ENCODE results near the gene BCDIN3D.
A peak's percentile ranks its signal among the peaks of the same experiment; 100 is the strongest.
"Not testable (repeated sequence)": the region's sequence is repeated elsewhere in the genome, so short reads cannot be mapped to it uniquely, and the experiment has no call there.

Gene BCDIN3D

DNA sequence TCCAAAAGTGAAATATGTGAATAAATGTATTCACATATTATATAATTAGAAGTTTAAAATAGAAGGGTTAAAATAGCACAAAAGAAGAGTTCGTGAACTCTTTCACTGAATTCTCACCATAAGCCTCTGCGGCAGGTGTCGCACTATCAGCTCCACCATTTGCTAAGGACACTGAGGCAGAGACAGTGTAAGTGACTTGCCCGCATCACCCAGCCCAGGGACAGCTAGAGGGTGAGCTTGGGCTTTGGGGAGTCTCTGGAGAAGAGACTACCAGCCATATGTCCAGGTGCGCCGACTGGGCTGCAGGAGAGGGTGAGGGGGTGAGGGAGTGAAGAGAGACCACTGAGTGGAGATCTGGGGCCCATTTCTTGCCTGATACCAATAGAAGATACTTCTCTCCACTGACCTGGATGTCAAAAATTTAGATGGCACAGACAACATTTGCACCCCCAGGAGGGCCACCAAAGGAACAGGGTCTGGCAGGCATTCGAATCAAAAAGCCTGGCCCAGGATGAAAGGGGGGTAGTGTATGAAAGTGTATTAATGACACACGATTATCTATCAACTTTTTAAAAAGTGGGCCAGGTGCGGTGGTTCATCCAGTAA lies 32.3 kb upstream of the BCDIN3D start:
- DNase-seq = no peak

DNA sequence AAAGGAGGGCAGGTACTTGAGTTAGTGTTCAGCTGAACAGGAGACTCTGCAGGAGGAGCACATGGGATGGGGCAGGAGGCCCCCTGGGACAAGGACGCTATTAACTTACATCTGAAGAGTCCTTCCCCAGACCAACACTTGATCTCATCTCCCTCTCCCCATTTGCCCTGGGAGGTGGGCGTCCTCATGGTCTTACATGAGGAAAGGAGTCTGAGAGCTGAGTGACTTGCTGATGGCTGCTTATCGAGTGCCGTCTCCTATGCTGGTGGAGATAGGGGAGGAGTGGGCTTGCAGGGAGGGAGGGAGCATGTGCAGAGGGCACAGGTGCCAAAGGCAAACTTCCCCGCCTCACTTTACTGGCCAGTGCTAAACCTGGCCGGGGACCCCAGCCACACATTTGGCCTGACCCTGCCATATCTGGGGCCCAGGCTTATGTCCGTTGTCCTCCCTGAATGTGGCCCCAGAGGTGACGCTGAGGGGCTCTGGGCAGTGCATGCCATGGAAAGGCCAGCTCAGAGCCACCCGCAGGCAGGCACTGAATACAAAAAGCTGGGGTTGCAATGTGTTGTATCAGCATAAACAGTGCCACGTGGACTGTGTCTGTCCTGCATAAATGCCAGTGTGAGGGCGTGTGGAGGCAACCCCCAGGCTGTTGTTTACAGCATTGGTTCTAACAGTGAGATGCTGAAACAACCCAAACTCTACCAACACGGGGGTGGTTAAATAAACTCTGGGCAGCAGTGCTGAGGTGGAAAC lies 31.4 kb upstream of the BCDIN3D start:
- no peak for DNase-seq

DNA sequence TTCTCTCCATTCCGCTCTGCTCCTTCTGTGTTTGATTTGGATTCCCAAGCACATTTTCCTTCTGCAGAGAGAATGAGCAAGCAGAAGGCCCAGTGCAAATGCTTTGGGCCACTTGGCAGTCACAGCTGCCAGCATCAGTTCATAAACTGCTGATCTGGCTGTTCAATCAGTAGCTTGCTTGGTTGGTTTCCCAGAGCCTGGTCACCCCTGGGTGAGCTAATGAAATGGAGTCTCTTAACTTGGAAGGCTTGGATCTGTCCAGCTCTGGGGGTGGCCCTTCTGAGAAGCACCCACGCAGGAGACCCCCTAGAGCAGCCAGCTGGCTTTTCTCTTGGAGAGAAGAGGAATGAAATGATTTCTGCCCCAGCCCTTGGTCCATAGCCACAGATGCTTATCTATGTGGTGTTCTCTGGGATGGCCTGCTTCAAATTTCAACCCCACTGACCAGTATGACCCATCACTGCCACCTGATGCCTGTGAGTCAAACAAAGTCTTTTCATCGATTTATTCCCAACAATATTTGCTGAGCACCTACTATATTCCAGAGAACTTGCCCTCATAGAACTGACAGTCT lies 30.5 kb upstream of the BCDIN3D start:
- DNase-seq = no peak

DNA sequence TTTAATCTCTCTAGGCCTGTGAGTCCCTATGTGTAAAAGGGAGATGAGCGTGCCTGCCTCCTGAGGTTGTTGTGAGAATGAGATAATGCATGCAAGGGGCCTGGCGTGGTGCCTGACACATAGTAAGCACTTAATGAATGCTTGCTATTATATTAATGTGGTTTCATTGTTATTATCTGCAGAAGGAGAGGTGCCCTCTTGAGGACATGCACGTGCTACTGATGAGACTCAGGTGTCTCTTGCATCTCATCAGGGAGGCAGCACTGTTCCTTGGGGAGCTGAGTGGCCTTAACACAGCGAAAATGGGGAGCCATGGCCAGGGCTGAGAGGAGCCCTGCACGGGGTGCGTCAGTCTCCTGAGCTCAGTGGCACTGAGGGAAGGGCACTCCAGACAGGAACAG lies 29.9 kb upstream of the BCDIN3D start:
- DNase-seq = no peak

DNA sequence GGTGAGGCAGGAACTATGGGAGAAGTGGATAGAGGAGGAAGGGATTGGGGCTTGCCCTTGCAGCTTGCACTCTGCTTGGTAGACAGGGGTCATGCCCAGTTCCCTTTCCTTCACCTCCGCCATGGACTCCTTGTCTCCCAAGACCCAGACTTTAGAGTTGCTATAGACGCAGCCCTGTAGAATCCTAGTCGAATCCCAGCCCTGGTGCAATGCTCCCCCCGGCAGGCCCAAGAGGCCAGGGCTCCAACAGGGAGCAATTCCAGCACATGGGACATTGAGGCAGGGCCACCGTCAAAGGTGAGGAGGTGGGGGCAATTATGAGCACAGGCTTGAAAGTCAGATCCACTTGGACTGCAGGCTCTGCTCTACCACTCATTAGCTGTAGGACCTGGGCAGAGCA lies 29.5 kb upstream of the BCDIN3D start:
- DNase-seq = no peak

DNA sequence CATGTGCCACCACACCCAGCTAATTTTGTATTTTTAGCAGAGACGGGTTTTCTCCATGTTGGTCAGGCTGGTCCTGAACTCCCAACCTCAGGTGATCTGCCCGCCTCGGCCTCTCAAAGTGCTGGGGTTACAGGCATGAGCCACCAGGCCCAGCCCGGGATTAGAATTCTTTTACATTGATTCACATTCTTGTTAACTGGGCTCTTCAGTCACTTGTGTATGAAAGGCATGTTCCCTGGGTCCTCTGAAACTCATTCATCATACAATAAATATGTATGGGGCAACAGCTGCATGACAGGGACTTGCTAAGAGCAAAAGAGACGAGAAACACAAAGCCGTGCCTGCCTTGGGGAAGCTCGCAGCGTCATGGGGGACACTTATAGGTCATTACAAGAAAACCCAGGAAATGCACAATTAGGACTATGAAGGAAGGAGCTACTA lies 28.9 kb upstream of the BCDIN3D start:
- DNase-seq = not testable (repeated sequence)

DNA sequence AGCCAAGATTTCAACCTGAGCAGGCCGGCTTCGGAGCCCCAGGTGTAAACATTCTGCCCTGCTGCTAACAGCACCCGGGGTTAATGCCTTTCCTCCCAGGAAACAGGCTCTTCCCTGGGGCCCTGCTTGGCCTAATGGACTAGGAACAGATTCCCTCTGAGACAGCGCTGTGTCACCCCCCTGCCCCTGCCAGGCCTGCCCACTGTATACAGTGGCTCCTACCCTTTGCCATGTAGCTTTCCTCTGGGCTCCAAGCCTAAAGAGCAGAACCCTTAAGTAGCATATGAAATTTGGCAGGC lies 28.3 kb upstream of the BCDIN3D start:
- DNase-seq = no peak

DNA sequence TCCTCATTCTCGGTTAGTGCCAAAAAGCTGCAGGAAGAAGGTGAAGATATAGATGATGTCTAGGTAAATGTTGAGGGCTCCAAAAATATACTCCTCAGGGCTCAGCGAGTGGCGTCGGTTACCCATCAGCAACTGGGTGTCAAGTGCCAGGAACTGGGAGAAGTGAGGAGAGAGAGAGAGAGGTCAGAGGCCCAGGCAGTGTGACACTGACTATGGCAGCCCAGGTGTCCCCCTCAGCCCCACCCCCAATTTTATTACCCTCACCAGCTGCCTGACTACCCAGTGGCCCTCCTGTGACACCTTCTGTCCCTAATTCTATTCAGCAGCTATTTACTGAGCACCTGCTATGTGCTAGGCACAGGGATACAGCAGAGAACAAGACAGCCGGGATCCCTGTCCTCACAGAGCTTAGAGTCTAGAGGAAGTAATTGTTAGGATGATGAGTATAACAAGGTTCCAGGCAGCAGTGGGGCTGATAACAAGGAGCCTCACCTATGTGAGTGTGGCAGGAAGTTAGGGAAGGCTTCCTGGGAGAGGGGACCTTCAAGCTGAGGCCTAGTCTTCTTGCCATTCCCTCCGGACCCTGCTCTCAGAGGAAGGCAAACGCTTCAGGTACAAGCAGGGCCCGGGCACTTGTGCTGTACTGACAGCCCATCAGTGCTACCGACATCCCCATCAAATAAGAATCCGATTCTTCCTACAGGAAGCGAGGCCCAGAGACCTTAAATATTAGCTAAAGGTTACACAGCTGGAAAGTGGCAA lies 27.8 kb upstream of the BCDIN3D start:
- DNase-seq = no peak

DNA sequence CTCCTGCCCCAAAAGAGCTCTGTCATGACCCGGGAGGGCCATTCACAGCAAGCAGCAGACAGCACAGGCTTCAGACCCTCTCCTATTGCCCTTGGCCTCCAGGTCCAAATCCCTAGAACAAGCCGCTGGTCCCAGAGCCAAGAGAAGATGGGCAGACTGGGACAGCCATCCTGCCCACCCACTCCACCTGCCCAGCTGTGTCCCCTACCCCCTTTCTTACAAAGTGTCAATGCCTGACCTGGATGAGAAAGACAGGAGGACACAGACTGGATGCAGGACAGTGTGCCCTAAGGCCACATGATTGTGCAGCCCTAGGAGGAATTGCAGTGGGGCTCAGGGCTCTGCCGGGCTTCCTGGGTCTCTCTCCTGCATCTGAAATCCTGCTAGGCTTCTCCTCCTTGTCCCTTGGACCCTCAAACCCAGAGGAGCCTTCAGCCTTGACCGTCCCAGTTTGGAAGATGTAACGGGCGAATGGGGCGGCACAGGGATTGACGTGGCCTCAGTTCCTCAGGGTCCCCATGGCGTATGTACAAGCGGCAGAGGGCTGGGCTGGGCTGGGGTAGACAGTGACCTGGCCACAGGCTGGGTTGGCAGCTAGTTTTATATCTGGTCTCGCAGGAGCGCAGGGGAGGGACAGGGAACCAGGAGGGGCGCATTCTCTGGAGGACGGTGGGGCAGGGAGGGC lies 27.1 kb upstream of the BCDIN3D start:
- no peak for DNase-seq

DNA sequence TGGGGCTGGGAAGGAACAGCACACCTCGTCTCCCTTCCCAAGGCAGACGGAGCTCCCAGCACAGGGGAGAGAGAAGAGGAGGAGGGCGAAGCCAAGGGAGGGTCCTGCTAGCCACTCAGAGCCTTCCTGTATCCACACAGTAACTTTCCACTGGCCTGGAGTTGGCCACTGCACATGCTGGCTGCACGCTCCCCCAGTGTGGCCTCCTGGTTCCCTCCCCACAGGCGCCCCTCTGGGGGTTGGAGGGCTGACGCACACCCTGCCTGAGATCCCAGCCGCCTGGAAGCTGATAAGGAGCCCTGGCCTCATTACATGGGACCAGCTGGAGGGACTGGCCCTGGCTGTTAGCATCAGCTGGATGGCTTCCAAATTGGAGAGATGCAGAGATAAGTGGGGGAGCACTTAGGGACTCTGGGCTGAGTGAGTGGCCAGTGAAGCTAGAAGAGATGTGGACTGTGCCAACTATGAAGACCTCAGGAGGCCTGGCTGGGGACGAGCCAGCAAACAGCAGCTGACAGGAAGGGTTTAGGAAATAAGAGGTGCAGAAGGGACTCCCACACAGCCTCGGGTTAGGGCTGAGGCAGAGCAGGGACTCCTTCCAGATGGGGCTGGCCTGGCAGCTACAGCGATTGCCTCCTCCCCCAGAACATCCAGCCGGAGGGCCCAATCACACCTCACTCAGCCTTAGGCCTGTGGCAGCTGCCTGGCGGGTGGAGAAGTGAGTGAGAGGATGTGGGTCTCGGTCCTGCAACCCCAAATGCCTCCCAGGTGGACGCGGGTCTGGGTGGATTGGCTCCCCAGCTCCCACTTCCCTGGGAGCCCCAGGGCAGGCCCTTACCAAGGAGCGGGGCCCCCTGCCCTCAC lies 26.3 kb upstream of the BCDIN3D start:
- DNase-seq = peak; percentile 18 to 31

DNA sequence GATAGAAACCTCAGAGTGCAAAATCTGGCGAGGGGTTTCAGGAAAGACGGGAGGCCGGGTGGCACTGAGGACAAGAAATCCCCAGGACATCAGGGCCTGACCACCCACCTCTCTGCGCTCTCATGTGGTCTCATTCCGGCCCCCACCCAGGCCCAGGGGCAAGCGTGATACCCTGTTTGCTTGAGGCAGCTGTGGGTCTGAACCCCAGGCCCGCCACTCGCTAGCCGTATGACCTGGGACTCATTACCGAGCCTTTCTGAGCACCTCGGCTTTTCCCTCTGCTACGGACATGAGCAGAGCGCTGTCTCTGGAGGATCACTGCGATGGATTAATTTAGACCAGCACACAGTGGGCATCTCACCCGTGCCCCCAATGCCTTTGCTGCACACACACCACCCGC lies 25.5 kb upstream of the BCDIN3D start:
- no peak for DNase-seq

DNA sequence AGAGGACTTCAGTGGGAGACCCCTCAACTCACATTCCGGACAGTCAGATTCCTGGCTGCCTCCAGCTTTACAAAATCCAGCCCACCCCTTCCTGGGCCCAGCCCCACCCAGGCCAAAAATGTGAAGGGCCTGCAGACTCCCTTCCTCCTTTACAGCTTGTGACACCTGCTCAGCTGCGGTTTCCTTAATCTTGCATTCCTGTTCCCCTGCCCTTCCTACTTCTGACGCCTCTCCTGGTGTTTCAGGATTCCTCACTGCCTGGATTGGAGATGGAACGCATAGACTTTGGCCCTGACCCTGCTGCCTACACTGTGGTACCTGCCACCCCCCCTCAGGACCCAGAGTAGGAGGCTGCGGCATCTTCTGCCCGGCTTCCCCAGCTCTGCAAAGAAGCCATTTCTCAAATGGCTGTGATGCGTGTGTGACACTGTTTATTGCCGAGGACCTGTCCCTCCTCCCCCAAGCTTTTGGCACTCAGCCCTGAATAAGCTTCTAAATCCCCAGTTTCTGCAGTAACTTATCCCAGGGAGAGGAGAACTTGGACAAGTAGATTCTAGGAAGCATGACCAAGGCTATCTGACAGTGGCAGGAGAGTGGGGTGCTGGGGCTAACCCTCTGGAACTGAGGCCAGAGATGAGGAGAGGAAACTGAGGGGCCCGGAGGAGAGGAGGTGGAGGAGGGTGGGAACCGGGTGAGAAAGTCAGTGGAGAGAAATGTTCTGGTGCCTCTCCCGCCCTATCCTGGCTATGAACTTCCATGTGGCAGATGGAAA lies 24.9 kb upstream of the BCDIN3D start:
- no peak for DNase-seq

DNA sequence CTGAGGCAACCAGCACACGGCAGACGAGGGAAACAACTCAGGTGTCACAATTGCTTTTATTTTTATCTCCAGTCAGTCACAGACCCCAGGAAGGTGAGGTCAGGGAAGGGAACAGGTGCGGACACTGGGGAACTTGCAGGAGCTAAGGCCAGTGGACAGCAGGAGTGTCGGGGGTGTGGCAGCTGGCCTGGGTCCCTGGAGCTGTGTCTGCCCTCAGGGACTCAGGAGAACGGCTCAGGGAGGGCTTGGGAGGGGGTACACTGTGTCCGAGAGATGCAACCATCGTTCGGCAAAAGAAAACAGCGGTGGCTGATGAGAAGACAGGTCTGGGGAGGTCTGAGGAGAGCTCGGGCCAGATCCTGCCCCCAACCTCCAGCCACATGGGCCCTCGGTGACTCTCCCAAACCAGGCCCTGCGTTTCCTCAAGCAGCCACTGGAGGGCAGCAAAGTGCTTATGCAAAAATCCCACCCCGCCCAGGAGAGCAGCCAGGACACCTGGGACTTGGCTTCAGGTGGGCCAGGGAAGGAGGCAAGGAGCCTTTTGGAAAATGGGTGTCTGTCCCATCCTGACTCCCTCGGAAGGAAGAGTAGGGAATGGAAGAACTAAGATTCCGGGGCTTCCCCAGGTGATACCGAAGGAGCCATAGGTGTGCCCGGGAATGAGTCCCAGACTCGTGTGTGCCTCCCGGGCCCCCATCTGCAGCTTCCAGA lies 24.1 kb upstream of the BCDIN3D start:
- peak in 1 of 2 experiments; percentile 57 for DNase-seq

DNA sequence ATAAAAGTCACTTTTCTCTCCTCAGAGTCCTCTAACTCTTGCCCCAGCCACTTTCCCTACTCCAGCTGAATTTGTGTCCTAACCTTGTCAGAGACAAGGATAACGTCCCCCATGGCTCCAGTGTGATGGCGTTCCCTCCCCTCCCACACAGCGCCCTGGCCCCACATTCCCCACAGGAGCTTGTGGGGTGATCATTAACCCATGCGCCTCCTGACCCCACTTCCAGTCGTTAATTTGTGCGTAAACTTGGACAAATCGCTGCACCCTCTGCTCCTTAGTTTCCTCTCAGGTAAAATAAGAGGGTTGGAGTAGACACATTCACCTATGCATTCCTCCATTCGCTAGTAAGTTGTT lies 22.9 kb upstream of the BCDIN3D start:
- no peak for DNase-seq

DNA sequence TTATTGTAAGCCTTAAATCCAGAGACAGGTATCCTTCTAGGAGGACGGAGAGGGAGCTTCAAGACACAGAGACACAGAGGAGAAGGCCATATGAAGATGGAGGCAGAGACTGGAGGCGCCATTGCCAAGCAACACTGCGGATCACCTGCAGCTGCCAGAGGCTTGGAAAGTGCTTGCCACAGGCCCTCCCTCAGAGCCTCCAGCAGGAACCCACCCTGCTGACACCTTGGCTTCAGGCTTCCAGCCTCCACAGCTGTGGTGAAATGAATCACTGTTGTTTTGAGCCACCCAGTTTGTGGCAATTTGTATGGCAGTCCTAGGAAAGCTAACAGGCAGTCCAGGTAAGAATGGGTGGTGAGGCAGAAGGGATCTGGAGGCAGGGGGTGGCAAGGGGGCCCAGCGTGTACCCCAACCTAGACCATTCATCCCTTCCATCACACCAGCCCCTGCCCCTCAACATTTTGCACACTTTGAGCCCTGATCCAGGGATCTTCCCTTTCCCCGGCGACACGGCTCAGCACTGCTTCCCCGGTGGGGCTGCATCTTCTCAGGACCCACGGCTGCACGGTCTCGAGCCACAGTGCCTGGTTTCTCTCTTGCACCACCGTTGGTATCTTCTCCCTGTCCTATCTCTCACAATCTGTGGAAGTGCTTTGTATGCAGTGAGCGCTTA lies 22.3 kb upstream of the BCDIN3D start:
- no peak for DNase-seq

DNA sequence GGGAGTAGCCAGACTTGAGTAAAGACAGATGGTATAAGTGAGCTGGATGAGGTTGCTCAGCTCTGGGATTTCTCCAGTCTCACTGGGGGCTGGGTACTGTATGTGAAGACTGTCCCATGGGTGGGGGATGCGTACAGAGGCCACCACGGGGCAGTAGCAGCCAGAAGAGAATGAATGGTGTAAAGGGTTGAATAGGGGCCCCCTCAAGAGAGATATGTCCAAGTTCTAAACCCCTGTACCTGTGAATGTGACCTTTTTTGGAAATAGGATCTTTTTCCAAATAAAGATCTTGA lies 21.8 kb upstream of the BCDIN3D start:
- DNase-seq = no peak

DNA sequence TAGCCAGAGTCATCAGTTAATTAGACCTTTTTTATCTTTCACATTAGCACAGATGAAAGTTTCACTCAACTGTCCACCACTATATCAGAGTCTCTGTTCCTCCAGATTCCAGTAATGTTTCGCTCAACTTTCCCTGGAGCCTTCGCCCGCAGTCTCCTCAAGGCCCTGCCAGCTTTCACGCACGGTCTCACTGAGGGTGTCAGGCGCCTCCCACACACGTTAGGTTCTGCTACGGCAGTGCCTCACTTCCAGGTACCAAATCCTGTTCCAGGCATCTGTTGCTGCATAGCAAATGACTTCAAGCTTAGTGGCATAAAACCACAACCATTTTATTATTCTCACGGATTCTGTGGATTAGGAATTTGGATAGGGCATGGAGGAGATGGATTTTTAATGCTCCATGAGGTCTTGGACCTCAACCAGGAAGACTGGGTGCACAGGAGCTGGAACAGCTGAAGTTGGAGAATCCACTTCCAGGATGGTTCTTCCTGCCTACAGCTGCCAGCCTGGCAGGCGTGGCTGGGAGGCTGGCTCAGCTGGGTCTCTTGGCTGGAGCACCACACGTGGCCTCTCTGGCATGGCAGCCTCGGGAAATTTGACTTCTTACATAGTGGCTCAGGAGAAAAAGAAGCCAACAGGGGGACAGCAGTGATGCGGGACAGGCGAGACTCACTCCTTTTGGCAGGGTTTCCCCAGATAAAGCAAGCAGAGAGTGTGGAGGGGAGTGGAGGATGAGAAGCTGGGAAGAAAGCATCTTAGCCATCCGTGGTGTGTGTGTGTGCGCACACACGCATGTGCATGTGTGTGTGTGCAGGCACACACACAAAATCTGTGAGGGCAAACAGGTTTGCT lies 21.3 kb upstream of the BCDIN3D start:
- DNase-seq = no peak

DNA sequence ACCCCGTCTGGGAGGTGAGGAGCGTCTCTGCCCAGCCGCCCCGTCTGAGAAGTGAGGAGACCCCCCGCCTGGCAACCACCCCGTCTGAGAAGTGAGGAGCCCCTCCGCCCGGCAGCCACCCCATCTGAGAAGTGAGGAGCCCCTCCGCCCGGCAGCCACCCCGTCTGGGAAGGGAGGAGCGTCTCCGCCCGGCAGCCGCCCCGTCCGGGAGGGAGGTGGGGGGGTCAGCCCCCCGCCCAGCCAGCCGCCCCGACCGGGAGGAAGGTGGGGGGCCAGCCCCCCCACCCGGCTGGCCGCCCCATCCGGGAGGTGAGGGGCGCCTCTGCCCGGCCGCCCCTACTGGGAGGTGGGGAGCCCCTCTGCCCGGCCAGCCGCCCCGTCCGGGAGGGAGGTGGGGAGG lies 18.0 kb upstream of the BCDIN3D start:
- not testable (repeated sequence) for DNase-seq

DNA sequence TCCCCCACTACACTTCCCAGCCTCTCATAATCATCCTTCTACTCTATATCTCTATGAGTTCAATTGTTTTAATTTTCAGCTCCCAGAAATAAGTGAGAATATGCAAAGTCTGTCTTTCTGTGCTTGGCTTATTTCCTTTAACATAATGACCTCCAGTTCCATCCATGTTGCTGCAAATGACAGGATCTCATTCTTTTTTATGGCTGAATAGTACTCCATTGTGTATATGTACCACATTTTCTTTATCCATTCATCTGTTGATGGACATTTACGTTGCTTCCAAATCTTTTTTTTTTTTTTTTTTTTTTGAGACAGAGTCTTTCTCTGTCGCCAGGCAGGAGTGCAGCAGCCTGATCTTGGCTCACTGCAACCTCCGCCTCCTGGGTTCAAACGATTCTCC lies 13.0 kb upstream of the BCDIN3D start:
- DNase-seq = not testable (repeated sequence)

DNA sequence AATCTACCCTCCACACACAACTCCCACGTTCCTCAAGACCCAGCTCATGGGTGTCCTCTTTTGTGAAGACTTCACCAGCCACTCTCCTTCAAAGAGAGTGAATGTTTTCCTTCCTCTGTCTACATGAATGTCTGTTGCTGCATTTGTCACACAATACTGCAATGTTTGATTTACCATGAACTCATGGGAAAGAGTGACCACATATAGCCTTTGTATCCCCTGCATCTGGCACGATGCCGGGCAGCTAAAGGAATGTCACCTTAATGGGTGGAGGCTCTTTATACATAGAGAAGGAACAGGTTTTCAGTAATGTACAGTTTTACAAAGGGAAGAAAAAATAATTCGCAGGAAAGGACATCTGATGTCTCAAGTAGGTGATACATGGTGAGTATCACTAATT lies 12.1 kb upstream of the BCDIN3D start:
- no peak for DNase-seq
